Left hindlimb (tissue), 1 donor: ENCODE data around the gene JKAMP.

ENCODE experiments used
- DNase-seq: peaks from one replicate; pipeline ENCODE4 v3.0.0-alpha.2; 2018

Gene JKAMP

DNA sequence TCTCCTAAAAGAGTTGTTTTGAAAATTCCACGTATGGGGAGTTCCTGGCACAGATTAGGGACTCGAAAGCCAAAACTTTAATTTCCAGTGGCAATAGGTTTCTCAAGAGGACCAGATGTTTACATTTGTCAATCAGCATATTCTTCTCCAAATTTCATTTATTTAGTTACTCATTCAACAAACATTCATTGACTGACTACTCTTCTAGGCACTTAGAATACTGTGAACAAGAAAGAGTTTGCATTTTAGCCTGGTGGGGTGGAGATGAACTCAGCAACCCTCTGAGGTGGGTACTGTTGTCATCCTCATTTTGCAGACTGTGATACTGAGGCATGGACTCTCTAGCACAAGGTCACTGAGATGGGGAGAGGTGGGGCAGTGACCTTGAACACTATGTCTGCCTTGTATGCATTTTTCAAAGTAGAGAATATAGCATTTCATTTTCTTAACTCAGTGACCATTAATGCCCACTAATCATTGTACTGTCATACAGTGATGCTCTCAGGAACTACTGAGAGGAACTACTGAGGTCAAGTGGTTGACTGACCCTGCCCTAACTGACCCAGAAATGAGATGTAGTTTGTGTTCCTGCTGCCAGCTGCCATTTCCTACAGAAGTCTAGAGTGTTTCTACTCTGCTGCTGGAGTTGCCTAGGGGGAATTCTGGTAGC lies 2.3 kb upstream of the JKAMP start:
- DNase-seq = no peak

DNA sequence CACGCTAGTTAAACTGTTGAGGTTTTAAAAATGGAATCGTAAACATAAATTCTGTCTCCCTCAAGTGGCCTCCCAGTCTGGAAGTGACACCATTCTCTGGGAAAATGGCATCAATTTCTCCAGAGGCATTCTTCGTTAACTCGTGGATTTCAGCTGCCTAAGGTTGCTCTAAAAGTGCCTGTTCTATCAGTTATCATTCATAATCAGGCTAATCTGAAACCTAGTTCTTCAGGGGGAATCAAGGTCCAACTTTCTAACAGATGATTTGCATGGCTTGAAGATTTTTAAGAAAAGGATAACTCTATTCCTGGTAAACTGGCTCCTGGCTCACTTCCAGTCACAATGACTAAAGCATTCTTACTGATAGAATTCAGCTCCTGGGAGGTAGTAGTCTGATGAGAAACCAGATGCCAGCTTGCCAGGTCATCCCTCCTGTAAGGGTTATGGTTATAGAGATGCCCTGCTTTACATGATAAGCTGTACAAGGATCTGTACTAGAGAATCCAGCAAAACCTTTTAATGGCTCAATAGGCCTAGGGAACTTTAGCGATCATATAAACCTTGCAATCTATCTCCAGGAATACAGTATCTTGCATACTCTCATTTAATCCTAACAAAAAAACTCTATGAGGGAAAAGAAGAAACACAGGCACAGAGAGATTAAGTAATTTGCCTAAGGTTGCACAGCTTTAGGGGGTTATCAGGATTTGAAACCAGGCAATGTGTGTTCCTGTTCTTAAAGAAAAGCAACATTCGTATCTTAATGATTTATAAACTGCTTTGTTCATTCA lies 1.6 kb upstream of the JKAMP start:
- no peak for DNase-seq

DNA sequence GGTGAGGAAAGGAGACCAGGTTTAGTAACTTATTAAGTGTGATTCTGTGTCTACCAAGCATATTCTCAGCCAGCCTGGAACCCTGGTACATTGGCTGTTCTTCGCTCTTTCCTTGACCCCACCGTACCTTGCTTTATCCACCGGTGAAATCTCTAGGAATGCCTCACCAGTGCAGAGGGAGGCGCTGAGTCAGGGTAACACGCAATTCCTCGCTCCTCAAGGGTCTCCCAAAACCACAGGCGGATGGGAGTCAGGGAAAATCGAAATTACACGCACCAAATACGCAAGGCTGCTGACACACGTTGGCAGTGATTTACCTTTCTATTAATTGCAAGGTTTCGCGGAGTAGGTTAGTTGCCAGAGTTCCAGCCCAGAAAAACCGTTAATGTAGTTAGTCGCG lies 954 bp upstream of the JKAMP start:
- peak; percentile 45 for DNase-seq

DNA sequence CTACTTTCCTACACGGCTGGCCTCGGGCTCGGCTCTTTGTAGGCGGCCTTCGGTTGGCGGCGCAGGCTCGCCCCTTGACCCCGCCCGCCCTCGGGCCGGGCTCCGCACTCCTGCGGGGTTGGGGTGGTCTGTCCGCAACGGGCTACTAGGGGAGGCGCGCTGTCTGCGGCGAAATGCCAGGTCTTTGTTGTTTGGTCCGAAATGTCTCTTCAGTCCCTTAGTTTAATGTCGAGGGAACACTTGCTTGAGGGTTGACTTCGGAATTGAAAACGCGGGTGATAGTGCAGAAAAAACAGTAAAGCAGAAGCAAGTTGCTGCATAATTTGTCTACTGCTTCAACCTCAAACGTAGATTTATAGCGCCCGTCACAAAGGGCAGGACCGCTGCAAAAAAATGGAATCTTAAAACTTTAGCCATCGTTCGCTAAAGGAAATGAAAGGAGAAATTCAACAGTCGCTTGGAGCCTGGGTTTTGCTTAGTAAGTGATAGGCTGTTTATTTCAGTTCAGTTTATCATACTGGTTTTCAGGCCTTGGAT lies 390 bp downstream of the JKAMP start:
- no peak for DNase-seq

DNA sequence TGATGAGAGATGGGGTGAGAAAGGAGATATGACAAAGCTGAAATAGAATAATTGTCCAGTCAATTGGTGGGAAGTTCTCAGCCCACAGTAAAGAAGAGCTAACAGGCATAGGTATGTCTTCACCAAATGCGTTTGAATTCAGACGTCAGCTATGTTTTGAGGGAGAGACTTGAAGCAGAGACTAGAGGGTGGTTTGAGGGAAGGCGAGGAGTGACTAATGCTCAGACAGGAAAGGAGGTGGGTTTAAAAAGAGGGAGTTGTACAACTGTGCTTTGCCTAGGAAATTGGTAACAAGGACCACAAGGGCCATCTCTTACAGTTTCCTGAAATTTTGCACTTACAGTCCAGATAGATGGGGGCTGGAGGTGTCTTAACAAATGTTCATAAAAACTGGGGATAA lies 6.4 kb downstream of the JKAMP start:
- DNase-seq = no peak

DNA sequence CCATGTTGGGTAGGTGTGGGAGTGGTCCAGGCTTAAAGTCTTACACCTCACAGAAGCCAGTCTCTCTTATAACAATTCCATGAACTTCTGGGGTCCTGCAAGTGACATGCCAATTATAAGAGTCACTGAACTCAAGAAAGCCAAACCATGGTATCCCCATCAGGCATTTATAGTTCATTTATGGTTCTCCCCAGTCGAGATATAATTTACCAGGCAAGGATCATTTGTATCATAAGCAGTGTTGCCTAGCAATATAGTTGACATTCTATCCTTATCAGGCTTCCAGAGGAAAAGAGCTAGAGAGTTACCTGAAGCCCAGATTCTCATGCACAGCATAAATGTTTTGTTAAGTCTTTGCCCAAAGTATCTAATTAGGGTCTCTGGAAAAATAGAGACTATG lies 8.1 kb downstream of the JKAMP start:
- no peak for DNase-seq

DNA sequence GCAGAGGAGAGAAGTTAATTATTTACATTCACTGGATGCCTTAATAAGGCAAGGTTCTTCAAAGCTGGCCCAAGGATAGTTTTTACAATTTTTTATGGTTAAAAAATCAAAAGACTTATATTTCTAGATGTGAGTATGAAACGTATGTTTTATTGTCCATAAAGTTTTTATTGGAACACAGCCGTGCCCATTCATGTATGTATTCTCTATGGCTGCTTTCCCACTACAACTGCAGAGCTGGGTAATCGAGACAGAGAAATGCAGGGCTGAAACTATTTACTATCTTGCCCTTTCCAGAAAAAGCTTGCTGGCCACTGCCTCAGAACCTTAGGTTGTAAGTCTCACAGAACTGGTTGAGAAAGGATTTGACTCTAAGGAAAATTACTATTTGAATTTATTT lies 16.4 kb downstream of the JKAMP start:
- no peak for DNase-seq

DNA sequence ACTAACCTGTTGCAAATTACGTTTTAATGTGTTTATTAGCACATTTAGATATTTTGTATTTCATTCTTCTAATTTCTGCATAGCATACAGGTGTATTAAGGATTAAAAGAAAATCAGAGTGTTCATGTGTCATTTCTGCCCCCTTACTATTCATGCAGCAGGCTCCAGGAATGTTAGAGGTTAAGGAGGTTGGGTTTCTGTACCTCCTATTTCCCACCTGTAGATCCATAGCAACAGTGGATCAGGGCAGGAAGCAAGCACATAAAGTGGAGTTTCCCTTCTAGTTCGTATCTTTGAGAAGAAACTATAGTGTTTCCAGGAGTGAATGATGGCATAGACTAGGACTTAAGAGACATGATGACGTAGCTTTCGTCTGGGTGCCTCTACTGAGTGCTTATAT lies 18.9 kb downstream of the JKAMP start:
- DNase-seq = no peak

DNA sequence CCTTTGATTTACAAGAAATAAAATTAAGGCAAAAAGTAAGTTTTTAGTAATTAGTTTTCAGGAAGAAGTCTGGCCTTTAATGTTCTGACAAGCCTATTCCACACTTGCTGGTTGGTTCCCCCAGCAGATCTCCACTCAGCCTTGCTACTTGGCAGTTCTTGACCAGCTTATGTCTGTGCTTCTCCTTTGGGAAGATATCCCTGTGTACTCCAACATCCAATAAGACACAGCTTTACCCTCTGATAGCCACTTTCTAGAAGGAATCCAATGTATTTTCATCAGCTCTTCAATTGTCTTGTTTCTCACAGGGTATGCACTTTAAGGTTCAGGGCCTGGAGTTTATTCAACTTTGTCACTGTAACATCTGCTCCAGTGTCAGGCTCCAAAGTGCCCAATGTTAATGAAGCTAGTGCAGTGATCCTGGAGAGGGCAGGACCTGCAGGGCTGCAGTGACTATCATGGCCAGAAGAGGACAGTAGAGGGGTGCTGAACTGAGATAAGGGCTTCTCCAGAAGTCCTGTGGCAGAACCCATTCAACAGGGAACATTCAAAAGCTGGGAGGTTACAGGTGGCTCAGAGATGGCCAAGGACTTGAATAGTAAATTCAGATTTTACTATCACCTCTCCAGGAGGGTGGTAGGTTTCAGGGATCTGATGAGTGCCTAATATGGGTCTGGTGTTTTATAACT lies 22.9 kb downstream of the JKAMP start:
- DNase-seq = peak; percentile 32

DNA sequence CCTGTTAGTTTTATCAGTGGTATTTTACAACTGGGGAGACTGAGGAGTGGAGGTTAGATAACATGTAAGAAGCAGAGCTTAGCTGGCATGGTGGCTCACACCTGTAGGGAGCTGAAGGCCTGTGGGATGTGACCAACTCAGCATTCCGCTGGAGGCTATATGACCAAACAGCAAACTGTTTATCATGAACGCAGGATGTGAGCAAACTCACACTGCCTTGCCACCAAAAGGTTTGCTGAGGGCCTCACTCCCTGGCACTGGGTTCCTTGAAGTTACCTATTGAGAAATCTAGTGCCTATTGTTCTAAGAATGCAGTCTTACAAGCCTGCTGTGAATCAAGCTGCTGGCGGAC lies 23.4 kb downstream of the JKAMP start:
- no peak for DNase-seq

DNA sequence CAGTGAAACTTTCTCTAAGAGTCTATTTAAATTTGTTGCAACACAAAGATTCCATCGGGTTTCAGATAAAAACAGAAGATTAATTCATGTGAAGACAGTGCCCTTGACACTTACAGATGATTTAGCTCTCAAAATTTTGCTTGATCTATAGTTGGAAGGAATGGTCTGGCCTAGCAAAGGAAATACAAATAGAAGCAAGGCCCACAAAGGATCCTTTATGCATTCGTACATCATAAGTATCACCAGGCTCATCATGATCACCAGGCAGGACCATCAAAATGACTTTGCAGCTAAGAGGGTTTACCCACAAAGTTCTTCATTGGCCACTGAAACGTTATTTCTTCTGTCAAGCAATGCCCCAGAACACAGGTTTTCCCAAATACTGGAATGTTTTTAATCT lies 24.8 kb downstream of the JKAMP start:
- no peak for DNase-seq

DNA sequence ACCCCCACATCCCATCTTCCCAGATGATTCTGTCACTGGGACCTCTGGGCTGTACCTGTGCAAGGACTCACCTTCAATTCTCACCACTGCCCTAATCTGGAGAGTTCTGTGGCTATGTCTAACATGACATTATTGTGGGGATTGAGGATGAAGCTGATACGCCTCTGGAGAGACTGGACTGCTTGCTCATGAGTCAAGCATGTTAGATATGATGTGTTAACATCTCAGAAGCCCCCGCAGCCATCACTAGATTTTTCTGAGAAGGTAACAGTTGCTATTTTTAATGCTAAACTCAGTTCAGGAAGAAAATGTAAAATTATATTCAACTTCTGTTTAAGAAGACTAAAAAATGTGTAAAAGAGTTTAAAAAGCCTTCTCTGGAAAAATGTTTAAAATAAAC lies 25.7 kb downstream of the JKAMP start:
- DNase-seq = no peak

DNA sequence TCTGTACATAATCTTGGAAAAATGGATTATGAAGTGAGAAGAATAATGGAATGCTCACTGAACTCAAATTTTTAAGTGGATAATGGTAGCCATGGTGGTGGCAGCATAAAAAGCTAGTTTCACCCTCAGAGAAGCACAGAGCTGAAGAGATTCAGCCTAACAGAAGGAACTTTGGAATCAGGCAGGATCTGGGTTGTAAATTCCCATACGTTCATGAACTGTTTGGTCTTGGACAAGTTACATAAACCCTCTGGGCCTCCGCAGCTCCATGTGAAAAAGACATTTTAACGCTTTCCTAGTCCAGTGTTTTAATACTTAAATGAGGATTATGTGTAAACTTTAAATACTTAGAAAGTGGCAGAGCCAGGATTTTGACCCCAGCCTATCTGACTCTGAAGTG lies 26.6 kb downstream of the JKAMP start:
- no peak for DNase-seq

DNA sequence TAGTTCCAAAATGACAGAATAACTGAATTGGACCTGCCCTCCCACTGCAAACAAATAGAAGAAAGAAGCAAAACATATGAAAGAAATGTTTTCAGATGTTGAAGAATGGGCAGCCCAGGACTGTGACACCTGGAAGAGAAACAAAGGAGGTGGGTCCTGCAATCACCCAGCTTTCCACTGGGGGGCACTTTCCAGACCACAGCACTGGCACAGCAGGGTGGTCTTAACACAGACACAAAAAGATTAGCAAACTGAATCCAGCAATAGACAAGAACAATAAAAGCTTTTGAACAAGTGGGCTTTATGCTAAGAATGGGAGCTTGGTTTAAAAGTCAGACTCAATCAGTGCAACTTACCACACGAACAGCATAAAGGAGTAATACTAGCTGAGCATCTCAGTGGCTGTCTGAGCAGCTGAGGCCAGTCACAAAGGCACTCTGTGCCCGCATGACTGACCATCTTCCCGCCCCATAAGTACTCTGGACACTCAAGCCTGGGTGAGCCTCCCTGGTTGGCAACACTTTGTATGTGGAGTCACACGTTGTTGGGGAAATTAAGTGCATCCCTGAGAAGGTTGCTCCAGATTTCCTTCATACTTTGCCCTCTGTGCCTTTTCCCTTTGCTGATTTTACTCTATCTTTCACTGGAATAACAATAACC lies 27.7 kb downstream of the JKAMP start:
- no peak for DNase-seq

DNA sequence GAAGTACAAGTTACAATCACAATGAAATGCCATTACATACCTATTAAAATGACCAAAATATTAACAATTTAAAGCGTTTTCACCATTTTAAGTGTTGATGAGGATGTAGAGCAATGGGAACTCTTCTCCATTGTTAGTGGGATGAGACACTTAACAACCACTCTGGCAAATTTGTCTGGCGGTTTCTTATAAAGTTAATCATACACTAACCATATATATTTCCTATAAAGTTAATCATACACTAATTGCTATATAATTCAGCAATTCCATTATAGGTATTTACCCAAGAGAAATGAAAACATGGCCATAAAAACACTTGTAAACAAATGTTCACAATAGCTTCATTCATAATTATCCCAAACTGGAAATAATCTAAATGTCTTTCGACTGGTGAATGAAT lies 35.9 kb downstream of the JKAMP start:
- no peak for DNase-seq

DNA sequence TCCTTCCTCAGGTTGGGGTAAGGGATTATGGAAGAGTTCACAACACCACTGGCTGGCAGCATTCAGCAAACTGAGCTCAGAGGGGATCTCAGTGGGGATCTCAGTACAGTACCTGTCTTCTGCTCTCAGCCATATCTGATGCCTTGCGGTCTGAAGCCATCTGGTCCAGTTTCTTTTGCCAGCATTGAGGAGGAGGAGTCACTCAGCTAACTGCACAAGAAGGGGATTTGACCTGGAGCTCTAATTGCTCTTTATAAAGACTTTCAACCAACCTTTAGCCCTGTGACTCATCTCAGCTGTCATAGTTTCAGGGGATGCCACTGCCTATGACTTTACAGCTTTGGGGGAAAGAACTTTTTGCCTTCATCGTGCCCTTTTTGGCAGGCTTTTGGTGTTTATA lies 44.9 kb downstream of the JKAMP start:
- DNase-seq = no peak

DNA sequence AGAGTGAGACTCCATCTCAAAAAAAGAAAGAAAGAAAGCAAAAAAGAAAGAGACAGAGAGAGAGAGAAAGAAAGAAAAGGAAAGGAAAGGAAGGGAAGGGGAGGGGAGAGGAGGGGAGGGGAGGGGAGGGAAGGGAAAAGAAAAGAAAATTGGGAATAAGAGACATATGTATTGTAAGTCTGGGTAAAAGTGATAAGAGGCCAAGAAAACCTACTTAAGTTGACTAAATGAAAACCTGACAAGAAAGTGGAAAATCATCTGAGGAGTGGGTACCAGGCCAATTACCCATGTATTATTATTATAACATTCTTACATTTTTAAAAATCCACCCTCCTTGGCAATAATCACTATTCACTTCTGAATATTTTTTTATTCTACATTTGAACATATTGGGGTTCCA lies 46.0 kb downstream of the JKAMP start:
- DNase-seq = no peak

DNA sequence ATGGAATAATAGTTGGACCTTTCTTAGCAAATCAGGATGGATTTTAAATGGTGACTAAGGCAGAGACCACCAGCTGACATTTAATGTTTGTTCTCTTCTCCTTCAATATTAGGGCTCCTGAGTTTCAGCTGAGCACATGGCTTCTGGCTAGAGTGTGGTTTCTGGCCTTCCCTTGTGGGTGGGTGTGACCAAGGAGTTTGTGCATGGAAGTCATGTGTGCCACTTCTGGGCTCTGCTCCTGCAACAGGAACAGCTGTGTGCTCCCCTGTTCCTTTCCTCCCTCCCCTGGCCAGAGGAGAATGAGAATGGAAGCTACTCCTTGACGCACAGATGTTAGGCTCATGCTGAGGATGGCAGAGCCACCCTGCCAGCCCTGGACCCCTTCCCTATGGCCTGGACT lies 48.1 kb downstream of the JKAMP start:
- DNase-seq = no peak

DNA sequence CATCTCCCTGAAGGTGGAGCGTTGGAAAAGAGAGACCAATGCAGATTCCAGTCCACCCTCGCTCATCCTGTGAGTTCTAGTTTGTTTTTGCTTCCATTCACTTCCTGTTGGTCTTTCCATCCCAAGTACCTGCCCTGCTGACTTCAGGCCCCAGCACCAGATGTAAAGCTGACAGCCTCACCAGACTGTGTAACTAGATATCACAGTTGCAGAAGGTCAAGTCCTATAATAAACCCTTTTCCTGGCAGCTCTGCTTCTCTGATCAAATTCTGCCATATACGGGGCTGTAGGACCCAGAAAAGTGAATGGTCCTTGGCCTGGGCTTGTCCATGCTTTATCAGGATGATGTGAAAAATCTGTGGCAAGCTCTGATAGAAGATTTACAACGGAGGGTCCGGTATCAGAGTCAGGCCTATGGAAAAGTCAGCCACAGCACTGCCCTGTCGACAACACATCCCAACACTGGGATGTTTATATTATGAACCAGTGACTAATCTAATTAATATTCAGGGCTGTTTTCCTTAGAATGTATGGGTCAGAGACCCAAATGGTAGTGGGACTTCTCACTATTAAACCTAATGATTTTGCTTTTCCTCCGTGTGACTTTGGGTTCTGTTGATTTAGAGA lies 50.2 kb downstream of the JKAMP start:
- DNase-seq = no peak

DNA sequence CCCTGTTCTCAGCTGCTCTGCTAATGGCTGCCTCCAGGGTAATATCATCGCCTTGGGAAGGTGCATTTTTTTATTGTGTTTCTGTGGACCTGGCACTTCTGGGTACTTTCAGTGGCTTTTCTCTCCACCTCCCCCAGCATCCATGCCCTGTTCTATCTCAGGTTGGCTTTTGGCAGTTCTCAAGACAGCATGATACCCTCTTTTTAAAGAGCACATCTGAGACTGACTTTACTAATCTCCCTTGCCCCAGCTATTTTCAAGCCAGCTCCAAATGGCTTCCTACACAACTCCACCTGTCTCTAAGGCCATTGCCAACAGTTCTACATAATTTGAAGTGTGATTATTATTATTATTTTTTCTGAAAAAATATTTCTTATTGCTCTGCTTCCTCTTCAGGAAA lies 53.2 kb downstream of the JKAMP start:
- no peak for DNase-seq

DNA sequence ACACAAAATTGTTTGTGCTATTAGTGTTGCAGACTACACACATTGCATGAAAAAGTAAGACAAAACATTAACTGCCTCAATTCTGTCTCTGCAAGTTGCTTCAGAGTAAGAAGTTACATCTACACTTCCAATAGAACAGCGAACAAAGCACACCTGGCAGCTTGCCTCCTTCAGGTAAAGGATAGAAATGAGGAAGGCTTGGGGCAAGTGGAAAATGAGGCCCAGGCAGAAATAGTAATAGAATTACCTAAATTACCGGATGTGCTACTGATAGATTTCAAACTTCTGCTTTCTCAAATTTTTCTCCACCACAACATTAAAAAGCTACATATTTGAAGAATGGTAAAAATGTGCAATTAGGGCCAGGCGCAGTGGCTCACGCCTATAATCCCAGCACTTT lies 54.6 kb downstream of the JKAMP start:
- no peak for DNase-seq

DNA sequence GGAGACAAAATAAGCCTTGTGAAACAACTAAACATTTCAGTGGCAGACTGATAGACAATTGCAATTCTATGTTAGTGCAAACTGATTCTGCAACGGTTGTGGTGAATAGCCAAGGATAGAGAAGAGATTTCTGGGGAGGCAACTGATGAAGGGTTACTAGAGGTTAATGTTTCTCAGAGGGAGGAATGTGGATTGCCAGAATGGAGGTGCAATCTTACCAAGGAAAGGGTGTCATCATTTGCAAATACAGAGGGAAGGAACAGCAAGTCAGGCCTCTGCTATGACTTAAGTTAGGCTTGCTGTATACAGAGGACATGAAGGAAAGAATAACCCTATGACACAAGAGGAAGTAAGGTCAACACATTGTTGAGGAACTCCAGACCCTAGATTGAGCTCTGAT lies 56.5 kb downstream of the JKAMP start:
- no peak for DNase-seq

DNA sequence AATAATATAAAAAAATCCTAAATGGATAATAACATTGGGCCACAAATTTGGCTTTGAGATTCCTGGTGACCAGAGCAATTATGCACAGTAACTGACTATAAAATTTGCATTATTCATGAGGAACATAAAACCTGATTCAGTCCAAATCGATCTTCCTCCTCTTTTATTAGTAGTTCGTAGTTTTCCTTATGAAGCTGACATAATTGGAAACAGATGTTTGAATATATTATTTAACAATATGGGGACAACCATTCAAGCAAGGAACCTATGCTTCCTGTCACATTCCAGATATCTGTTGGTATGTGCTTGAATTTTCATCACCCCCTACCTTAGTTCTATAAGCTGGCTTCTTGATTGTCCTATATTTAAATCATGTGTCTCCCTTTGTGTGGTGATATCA lies 57.4 kb downstream of the JKAMP start:
- no peak for DNase-seq
